GM18867 (cell line): ENCODE measurements around the gene DDX51.

Experiments used
- ATAC-seq: cut with Tn5 transposase; IDR thresholded peaks from one replicate; pipeline ENCODE4 v1.9.1; 2021; ENCODE audit warnings: mild to moderate bottlenecking, moderate library complexity; ENCODE audit not compliant: unreplicated experiment

Gene DDX51

GRCh38 chr12:132179431-132180362 is 35.6 kb upstream of the DDX51 start:
- no peak for ATAC-seq

- ATAC-seq, result no peak
Measured at GRCh38 chr12:132178801-132179401, 34.8 kb upstream of the DDX51 start.

GRCh38 chr12:132178316-132178715 is 34.2 kb upstream of the DDX51 start:
- no peak for ATAC-seq

- no peak for ATAC-seq
Measured at GRCh38 chr12:132176920-132177551, 32.9 kb upstream of the DDX51 start.

- ATAC-seq, result no peak
Measured at GRCh38 chr12:132176385-132176919, 32.3 kb upstream of the DDX51 start.

- ATAC-seq, result no peak
Measured at GRCh38 chr12:132175496-132176384, 31.6 kb upstream of the DDX51 start.

GRCh38 chr12:132174839-132175490 is 30.8 kb upstream of the DDX51 start:
- no peak for ATAC-seq

- no peak for ATAC-seq
Measured at GRCh38 chr12:132174015-132174838, 30.1 kb upstream of the DDX51 start.

- no peak for ATAC-seq
Measured at GRCh38 chr12:132173135-132174014, 29.3 kb upstream of the DDX51 start.

GRCh38 chr12:132172619-132173018 is 28.5 kb upstream of the DDX51 start:
- no peak for ATAC-seq

- no peak for ATAC-seq
Measured at GRCh38 chr12:132171968-132172521, 27.9 kb upstream of the DDX51 start.

GRCh38 chr12:132171293-132171967 is 27.3 kb upstream of the DDX51 start:
- no peak for ATAC-seq

GRCh38 chr12:132170637-132171292 is 26.6 kb upstream of the DDX51 start:
- ATAC-seq, result no peak

- no peak for ATAC-seq
Measured at GRCh38 chr12:132170094-132170636, 26.0 kb upstream of the DDX51 start.

GRCh38 chr12:132169376-132169775 is 25.3 kb upstream of the DDX51 start:
- no peak for ATAC-seq

- no peak for ATAC-seq
Measured at GRCh38 chr12:132168311-132169031, 24.4 kb upstream of the DDX51 start.
